Panc1 (cell line): Measurements from ENCODE around the gene INS. TPM values are rescaled to one million over a fixed set of nuclear protein-coding genes. Genes with fewer than 3 reads are reported as not detected.

ENCODE experiments used
- ATAC-seq: fragments of 200-7000 bp; cut with Tn5 transposase; 2 replicates; pipeline ENCODE4 v1.9.1; 2020; ENCODE audit warnings: mild to moderate bottlenecking, moderate library complexity
- BruUV-seq: library from RNA; stranded (reverse); fragments of 400-500 nt; replicated peaks from 2 replicates; lab custom pipeline; 2021; lab: Mats Ljungman, UMichigan
- CTCF ChIA-PET: fragments of 300-600 bp; sonication (Branson Sonifier 250); formaldehyde crosslinking; loops from one replicate; lab custom pipeline; 2022; ENCODE audit warnings: antibody characterized with exemption; lab: Charles Lee
- POLR2A ChIA-PET: fragments of 300-600 bp; sonication (Branson Sonifier 250); formaldehyde crosslinking; loops from one replicate; lab custom pipeline; 2022; ENCODE audit warnings: antibody characterized with exemption; lab: Charles Lee
- DNase-seq: peaks from one replicate; pipeline ENCODE4 v3.0.0-alpha.2; 2010; ENCODE audit warnings: low read depth, low spot score
- H3K27ac ChIP-seq: 2 replicates; pipeline ENCODE4 v1.5.1; 2011; ENCODE audit warnings: mild to moderate bottlenecking, low read length, inconsistent platforms
- H3K27me3 ChIP-seq: fragments of 200-500 bp; sonication (Bioruptor generic); 2 replicates; pipeline ENCODE4 v1.6.0; 2014; ENCODE audit warnings: low read length, inconsistent platforms; ENCODE audit not compliant: control insufficient read depth, insufficient read depth
- H3K36me3 ChIP-seq: fragments of 200-500 bp; sonication (Bioruptor generic); 2 replicates; pipeline ENCODE4 v1.5.1; 2014; ENCODE audit warnings: inconsistent platforms, mild to moderate bottlenecking, low read length, moderate library complexity; ENCODE audit not compliant: control insufficient read depth, insufficient read depth
- H3K4me1 ChIP-seq: 2 replicates; pipeline ENCODE4 v1.5.1; 2011; ENCODE audit warnings: inconsistent platforms, mild to moderate bottlenecking, low read length, moderate library complexity; ENCODE audit not compliant: control insufficient read depth, insufficient read depth
- H3K4me3 ChIP-seq, 2 experiments: 2 replicates each; pipeline ENCODE4 v1.5.1; 2011 to 2012; ENCODE audit warnings: low read depth in 2 of 2, low read length in 2 of 2, mild to moderate bottlenecking in 2 of 2, inconsistent platforms in 1 of 2, moderate library complexity in 1 of 2
- H3K9me3 ChIP-seq: fragments of 200-500 bp; sonication (Bioruptor generic); 2 replicates; pipeline ENCODE4 v1.5.1; 2014; ENCODE audit warnings: low read depth, mild to moderate bottlenecking, inconsistent platforms, low read length, moderate library complexity; ENCODE audit not compliant: control insufficient read depth, insufficient read depth
- POLR2AphosphoS5 ChIP-seq: IDR thresholded peaks from 2 replicates; pipeline ENCODE4 v1.6.1; 2012; ENCODE audit warnings: mild to moderate bottlenecking, low read depth, low read length, moderate library complexity
- SIN3A ChIP-seq: IDR thresholded peaks from 2 replicates; pipeline ENCODE4 v1.6.1; 2012; ENCODE audit warnings: low read depth, mild to moderate bottlenecking, low read length, moderate library complexity, borderline replicate concordance; ENCODE audit not compliant: insufficient read depth
- TCF7L2 ChIP-seq: IDR thresholded peaks from 2 replicates; pipeline ENCODE4 v1.6.1; 2011; ENCODE audit warnings: mild to moderate bottlenecking, low read depth, low read length, inconsistent platforms
- in situ Hi-C: cut with HindIII; loops from 2 replicates; pipeline ENCODE4 v1.10.0; 2016; ENCODE audit warnings: low sequenced_read_pairs, low pct_unique_long_range_greater_than_20kb
- intact Hi-C: fragments of 100-400 bp; cut with micrococcal nuclease; formaldehyde crosslinking; loops from one replicate; pipeline ENCODE4 v1.10.0; 2022; ENCODE audit not compliant: unreplicated experiment
- total RNA-seq: library from RNA; stranded (reverse); gene quantifications from one replicate; pipeline ENCODE4 v1.2.1, GENCODE V29; 2021; ENCODE audit not compliant: unreplicated experiment
- TF ChIP-seq, protein P1 (sequence below), 2 experiments: IDR thresholded peaks; 2 replicates each; pipeline ENCODE4 v1.6.1; 2011 to 2012; ENCODE audit warnings: low read depth in 2 of 2, control low read depth in 1 of 2, low read length in 1 of 2, mild to moderate bottlenecking in 1 of 2, moderate library complexity in 1 of 2; ENCODE audit not compliant: insufficient read depth in 1 of 2
- TF ChIP-seq, protein P2 (sequence below): fragments of 450-650 bp; IDR thresholded peaks from 2 replicates; pipeline ENCODE4 v1.5.1; 2017; ENCODE audit warnings: mild to moderate bottlenecking

The INS gene
- total RNA-seq, 1 experiment from 2014 or later, result not detected

- CTCF ChIA-PET, result no interaction called here
- TF ChIP-seq, protein P1, sequence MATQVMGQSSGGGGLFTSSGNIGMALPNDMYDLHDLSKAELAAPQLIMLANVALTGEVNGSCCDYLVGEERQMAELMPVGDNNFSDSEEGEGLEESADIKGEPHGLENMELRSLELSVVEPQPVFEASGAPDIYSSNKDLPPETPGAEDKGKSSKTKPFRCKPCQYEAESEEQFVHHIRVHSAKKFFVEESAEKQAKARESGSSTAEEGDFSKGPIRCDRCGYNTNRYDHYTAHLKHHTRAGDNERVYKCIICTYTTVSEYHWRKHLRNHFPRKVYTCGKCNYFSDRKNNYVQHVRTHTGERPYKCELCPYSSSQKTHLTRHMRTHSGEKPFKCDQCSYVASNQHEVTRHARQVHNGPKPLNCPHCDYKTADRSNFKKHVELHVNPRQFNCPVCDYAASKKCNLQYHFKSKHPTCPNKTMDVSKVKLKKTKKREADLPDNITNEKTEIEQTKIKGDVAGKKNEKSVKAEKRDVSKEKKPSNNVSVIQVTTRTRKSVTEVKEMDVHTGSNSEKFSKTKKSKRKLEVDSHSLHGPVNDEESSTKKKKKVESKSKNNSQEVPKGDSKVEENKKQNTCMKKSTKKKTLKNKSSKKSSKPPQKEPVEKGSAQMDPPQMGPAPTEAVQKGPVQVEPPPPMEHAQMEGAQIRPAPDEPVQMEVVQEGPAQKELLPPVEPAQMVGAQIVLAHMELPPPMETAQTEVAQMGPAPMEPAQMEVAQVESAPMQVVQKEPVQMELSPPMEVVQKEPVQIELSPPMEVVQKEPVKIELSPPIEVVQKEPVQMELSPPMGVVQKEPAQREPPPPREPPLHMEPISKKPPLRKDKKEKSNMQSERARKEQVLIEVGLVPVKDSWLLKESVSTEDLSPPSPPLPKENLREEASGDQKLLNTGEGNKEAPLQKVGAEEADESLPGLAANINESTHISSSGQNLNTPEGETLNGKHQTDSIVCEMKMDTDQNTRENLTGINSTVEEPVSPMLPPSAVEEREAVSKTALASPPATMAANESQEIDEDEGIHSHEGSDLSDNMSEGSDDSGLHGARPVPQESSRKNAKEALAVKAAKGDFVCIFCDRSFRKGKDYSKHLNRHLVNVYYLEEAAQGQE (IDR thresholded peaks at IDR 0.05; ENCODE audit: insufficient read depth in 1 of 2, low read depth in 2 of 2, low read length in 1 of 2), result no peak
- TF ChIP-seq, protein P2, sequence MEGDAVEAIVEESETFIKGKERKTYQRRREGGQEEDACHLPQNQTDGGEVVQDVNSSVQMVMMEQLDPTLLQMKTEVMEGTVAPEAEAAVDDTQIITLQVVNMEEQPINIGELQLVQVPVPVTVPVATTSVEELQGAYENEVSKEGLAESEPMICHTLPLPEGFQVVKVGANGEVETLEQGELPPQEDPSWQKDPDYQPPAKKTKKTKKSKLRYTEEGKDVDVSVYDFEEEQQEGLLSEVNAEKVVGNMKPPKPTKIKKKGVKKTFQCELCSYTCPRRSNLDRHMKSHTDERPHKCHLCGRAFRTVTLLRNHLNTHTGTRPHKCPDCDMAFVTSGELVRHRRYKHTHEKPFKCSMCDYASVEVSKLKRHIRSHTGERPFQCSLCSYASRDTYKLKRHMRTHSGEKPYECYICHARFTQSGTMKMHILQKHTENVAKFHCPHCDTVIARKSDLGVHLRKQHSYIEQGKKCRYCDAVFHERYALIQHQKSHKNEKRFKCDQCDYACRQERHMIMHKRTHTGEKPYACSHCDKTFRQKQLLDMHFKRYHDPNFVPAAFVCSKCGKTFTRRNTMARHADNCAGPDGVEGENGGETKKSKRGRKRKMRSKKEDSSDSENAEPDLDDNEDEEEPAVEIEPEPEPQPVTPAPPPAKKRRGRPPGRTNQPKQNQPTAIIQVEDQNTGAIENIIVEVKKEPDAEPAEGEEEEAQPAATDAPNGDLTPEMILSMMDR, result no peak
- TF ChIP-seq TCF7L2 (no peak), SIN3A (no peak), POLR2AphosphoS5 (no peak)
- H3K4me1 ChIP-seq, result peaks cover 7% of the 10 kb centered on the region; the same call in 1 of the 2 replicates
- H3K27me3 ChIP-seq, result peaks cover 4% of the 10 kb centered on the region; the same call in 1 of the 2 replicates
- no peak overlapping the region for H3K27ac ChIP-seq
- DNase-seq (no peak), ATAC-seq (no peak)
- no peaks in the 10 kb centered on the region for H3K9me3 ChIP-seq
- in situ Hi-C loops, result no loop called here
- no peaks in the 10 kb centered on the region for H3K36me3 ChIP-seq
- H3K4me3 ChIP-seq, result no peak overlapping the region
- intact Hi-C loops, result no loop called here
- BruUV-seq, result no TSS peak
- POLR2A ChIA-PET, result interaction anchor here (0.7 kb wide), 1 partner anchor 94 kb away, joined by 3 read pairs; no protein-coding TSS in a partner anchor
These were observed 30.9 kb upstream of the INS start for GRCh38 chr11:2191883-2192282.

GRCh38 chr11:2190657-2191471 is 29.9 kb upstream of the INS start:
- Histone ChIP-seq H3K4me1 (peaks cover 7% of the 10 kb centered on the region; the same call in 1 of the 2 replicates), H3K9me3 (no peaks in the 10 kb centered on the region), H3K4me3 (no peak overlapping the region), H3K27ac (no peak overlapping the region), H3K27me3 (no peaks in the 10 kb centered on the region), H3K36me3 (no peaks in the 10 kb centered on the region)
- in situ Hi-C loops (no loop called here), intact Hi-C loops (no loop called here)
- no TSS peak for BruUV-seq
- POLR2A ChIA-PET, result interaction anchor here (0.7 kb wide), 1 partner anchor 93 kb away, joined by 3 read pairs; no protein-coding TSS in a partner anchor
- CTCF ChIA-PET, result interaction anchor here (0.6 kb wide), 1 partner anchor 226 kb away, joined by 5 read pairs; no protein-coding TSS in a partner anchor
- no peak for ATAC-seq
- TF ChIP-seq SIN3A (no peak), TCF7L2 (no peak), POLR2AphosphoS5 (no peak)
- TF ChIP-seq, protein P2, result no peak
- TF ChIP-seq, protein P1 (IDR thresholded peaks at IDR 0.05; ENCODE audit: insufficient read depth in 1 of 2, low read depth in 2 of 2, low read length in 1 of 2), result no peak
- no peak for DNase-seq
